ENCODE results near the gene ADAM17.
"Not testable (repeated sequence)": the region's sequence is repeated elsewhere in the genome, so short reads cannot be mapped to it uniquely, and the experiment has no call there.

The ADAM17 gene

DNA sequence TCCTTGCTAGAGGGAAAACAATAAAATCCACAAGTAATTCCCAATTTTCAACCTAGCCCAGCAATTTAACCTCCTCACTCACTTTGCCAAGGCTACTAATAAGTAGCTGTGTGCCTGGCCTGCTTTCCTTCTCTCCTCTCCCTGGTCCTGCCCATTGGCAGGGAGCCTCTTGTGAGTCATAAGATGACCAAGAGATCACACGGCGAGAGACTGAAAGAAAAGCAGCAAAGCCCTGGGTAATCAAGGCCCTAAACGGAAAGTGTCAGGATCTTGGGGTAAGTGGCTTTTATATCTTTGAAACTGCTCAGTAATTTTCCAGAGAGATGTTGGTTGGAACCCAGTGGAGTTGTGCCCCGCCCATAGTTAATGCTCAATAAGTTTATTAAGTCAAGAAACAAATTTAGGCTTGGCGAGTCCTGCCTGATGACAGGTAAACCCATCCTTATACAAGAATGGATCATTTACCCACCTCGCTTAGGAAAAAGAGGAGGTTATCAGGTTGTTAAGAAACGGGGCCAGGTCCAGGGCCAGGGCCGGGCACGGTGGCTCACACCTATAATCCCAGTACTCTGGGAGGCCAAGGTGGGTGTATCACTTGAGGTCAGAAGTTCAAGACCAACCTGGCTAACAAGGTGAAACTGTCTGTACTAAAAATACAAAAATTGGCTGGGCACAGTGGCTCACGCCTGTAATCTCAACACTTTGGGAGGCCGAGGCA is 10.0 kb upstream of the ADAM17 start:
- DNase-seq: peak in 25 of 56 donors; percentile 4 to 62 (median 20)

GRCh38 chr2:9560628-9561027 is 5.0 kb upstream of the ADAM17 start:
- no peak for DNase-seq

GRCh38 chr2:9558948-9559381 is 3.3 kb upstream of the ADAM17 start:
- DNase-seq: no peak

DNA sequence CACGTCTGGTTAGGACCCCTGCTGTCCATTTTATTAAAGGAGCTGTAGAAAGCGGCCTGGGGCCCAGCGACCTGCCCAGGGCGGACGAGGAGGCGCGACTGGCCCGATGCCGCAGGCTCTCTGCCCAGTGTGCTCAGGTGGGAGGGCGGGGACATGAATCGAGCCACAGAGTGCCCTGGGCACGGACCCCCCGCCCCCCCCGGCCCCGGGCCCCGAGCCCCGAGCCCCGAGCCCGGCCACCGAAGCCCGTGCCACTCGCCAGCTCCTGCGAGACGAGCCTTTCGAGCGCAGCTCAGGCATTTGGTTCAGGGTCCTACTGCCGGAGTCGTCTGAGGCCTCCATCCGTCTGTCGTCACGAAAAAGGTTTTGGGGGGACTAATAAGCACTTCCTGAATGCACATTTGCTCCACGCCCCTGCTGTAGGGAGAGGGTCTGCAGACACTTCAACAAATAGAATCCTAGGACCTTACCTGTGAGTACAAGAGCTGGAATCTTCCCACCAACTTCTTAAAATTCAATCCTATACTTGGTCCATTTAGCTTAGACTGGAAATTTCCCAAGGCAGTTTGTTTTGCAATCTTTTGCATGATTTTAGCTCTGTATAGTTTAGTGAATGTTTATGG is 602 bp upstream of the ADAM17 start:
- DNase-seq: peak in 3 of 56 donors; percentile 49 to 57 (median 54)

DNA sequence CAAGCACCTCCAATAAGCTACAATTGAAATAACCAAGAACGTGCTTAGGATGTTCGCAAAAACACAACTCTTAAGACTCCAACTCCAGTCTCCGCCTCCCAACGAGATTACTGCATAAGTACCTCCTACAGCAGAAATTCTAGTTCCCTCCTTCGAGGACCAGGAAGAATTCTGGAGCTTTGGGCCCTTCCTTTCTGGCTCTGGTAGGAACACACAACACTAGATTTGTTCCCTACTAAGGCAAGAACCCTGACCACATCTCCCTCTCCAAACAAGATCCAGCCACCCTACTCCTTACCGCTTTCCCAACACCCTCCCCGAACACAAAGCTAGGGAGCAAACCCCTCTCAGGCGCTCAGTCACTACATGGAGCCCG is 721 bp downstream of the ADAM17 start:
- peak in 7 of 56 donors; percentile 30 to 53 (median 48) for DNase-seq

- DNase-seq: no peak
Measured at GRCh38 chr2:9552219-9553178, 3.1 kb downstream of the ADAM17 start.

- DNase-seq: not testable (repeated sequence)
Measured at GRCh38 chr2:9550859-9551391, 4.7 kb downstream of the ADAM17 start.

DNA sequence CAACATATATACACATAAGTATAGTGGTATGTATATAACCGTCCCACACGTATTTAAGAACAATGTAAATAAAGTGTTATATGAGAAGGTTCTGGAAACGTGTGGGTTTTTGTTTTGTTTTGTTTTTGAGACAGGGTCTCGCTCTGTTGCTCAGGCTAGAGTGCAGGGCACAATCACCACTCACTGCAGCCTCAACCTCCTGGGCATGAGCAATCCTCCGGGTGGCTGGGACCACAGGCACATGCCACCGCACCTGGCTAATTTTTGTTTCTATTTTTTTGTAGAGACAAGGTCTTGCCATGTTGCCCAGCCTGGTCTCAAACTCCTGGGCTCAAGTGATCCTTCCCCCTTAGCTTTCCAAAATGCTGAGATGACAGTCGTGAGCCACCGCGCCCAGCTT is 6.2 kb downstream of the ADAM17 start:
- DNase-seq: no peak

DNA sequence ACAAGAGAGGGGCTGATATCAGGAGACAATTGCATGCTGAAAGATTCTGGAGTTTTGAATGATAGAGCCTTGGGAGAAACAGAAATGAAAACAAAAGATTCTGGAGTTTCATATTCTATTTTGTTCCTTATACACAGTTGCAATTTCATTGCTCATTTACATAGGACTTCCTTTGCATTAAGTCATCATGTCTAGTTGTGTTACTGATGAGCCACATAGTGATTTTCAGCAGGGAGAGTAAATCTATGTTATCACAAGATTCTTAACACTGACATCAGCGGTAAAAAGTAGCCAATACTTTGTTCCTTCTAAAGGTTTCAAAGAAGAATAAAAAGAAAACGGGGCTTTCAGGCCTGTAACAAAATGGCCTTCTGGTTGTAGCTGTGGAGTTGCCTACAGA is 7.1 kb downstream of the ADAM17 start:
- DNase-seq: no peak

GRCh38 chr2:9547262-9547991 is 8.2 kb downstream of the ADAM17 start:
- DNase-seq: no peak

GRCh38 chr2:9545502-9545901 is 10.1 kb downstream of the ADAM17 start:
- no peak for DNase-seq

GRCh38 chr2:9543557-9543956 is 12.1 kb downstream of the ADAM17 start:
- DNase-seq: no peak

DNA sequence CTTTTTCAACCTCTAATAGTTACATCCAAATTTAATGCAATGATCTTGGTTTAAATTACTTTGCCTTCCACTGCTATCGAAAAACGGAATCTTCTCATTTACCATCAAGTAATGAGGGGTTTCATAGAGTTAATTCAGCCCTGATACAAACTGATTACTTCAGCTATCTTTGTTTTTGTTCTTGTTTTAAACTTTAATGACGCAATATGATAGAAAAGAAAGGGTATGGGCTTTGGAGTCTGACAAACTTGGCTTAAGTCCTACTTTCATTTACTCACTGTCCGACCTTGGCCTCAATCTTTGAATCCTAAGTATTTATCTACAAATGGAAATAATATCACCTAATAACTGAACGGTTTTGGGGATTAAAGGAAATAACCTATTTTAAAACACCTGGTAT is 16.1 kb downstream of the ADAM17 start:
- no peak for DNase-seq

- no peak for DNase-seq
Measured at GRCh38 chr2:9538000-9538507, 17.6 kb downstream of the ADAM17 start.

GRCh38 chr2:9536504-9536903 is 19.1 kb downstream of the ADAM17 start:
- no peak for DNase-seq

DNA sequence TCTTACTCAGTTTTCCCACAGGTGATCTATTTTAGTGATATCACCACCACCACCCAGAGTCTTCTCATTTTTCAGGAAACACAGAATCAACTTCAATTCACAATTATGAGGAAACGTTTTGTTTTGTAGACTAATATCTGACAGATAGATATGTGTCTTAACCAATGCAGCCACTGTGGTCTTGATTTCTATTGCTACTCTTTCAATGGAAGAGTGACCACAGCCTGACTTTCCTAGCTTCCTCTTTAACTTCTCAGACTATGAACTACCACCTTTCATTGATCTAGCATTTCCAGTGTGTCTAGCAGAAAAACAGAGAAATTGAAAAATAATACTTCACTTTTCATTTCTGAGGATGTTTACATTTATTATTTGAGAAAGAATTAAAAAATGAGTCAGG is 20.5 kb downstream of the ADAM17 start:
- no peak for DNase-seq

DNA sequence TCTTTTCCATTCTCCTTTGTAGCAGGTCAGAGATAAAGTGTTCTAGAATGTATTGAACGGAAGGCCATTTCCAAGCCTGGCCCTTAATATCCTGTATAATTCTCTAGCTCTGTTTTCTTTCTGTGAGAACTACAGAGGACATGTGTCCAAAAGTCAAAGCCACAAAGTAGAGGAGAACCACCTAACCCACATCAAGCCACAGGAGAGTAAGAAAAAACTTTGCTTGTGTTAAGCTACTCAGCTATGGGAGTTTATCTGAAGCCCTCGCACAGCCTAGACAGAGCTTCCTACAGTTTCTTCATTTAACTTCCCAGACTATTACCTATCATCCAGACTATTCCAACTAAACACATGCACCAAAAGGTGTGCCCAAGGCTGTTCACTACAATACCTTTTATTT is 22.0 kb downstream of the ADAM17 start:
- no peak for DNase-seq

DNA sequence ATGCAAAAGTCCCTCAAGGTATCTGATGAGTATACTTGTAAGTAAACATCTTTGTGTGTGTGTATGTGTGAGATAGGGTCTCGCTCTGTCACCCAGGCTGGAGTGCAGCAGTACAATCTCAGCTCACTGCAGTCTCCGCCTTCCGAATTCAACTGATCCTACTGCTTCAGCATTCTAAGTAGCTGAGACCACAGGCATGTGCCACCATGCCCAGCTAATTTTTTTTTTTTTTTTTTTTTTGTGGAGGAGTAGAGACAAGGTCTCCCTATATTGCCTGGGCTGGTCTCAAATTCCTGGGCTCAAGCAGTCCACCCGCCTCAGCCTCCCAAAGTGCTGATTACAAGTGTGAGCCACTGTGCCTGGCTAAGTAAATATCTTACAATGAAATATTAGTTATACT is 23.2 kb downstream of the ADAM17 start:
- no peak for DNase-seq

- no peak for DNase-seq
Measured at GRCh38 chr2:9527995-9528787, 27.4 kb downstream of the ADAM17 start.

DNA sequence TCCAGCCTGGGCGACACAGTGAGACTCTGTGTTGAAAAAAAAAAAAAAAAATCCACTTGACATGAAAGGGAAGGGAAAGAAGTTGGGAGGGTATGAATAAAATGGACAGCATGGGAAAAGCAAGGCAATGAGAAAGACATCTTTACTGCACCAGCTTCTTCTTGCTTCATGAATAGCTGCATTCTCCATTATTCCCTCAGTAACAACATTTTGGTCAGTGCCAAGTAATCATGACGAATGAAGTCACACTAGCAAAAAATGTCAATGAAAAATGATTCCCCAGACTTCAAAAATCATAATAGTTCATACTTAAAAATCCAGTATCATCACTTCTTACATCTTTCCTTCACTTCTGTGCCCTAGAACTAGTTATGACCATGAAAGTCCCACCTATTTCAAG is 30.4 kb downstream of the ADAM17 start:
- DNase-seq: peak in 2 of 56 donors; percentile 9 to 14

All from amygdala (tissue), 56 donors.